HCT116 (cell line): ENCODE data around the gene WDR59. TPM values are rescaled to one million over a fixed set of nuclear protein-coding genes. Genes with fewer than 3 reads are reported as not detected.

ENCODE experiments used
- ATAC-seq: fragments of 200-7000 bp; cut with Tn5 transposase; 2 replicates; pipeline ENCODE4 v1.9.1; 2020; ENCODE audit warnings: mild to moderate bottlenecking, moderate library complexity
- BruUV-seq: library from RNA; stranded (reverse); fragments of 400-500 nt; replicated peaks from 2 replicates; lab custom pipeline; 2021; lab: Mats Ljungman, UMichigan
- CTCF ChIA-PET: fragments of 300-600 bp; sonication (Branson Sonifier 250); formaldehyde crosslinking; loops from one replicate; lab custom pipeline; 2021; ENCODE audit warnings: antibody characterized with exemption; lab: Charles Lee
- POLR2A ChIA-PET: fragments of 300-600, 350-600 bp; sonication (Branson Sonifier 250); formaldehyde crosslinking; loops from one replicate; lab custom pipeline; 2021; ENCODE audit warnings: antibody characterized with exemption; lab: Charles Lee
- RAD21 ChIA-PET, 2 experiments: fragments of 300-600 bp; sonication (Branson Sonifier 250); formaldehyde crosslinking; loops; one replicate each; lab custom pipeline; 2023; ENCODE audit warnings: low total read pairs in 2 of 2; ENCODE audit not compliant: uncharacterized antibody in 2 of 2, unreplicated experiment in 2 of 2, low non-redundant PET in 1 of 2; lab: Charles Lee
- DNase-seq: peaks from one replicate; pipeline ENCODE4 v3.0.0-alpha.2; 2010; ENCODE audit warnings: low read depth, low spot score
- H2AFZ ChIP-seq: fragments of 200-600 bp; shearing (Covaris generic), sonication (generic); 2 replicates; pipeline ENCODE4 v1.6.1; 2017; ENCODE audit warnings: low read depth, mixed run types, mixed read lengths, antibody characterized with exemption, low read length; ENCODE audit not compliant: poor library complexity, severe bottlenecking
- H3K27ac ChIP-seq: 2 replicates; pipeline ENCODE4 v1.5.1; 2012; ENCODE audit warnings: low read depth, low read length
- H3K27me3 ChIP-seq: fragments of 200-600 bp; sonication (generic); 2 replicates; pipeline ENCODE4 v1.6.1; 2016; ENCODE audit warnings: mixed run types, low read length, mixed read lengths; ENCODE audit not compliant: insufficient read depth
- H3K36me3 ChIP-seq, 2 experiments: fragments of 200-500 bp in 1 of 2; fragments of 200-600 bp in 1 of 2; sonication (Bioruptor generic) in 1 of 2; sonication (generic) in 1 of 2; 2 replicates each; pipeline versions ENCODE4 v1.5.1 to v1.6.1; 2014 to 2016; ENCODE audit warnings: low read length in 2 of 2, inconsistent platforms in 1 of 2, mixed read lengths in 1 of 2, mixed run types in 1 of 2; ENCODE audit not compliant: insufficient read depth in 2 of 2, control insufficient read depth in 1 of 2
- H3K4me1 ChIP-seq, 2 experiments: fragments of 200-600 bp in 1 of 2; sonication (generic) in 1 of 2; 2 replicates each; pipeline versions ENCODE4 v1.5.1 to v1.6.1; 2012 to 2017; ENCODE audit warnings: low read length in 2 of 2, inconsistent platforms in 1 of 2, mild to moderate bottlenecking in 1 of 2, mixed read lengths in 1 of 2, mixed run types in 1 of 2, moderate library complexity in 1 of 2; ENCODE audit not compliant: insufficient read depth in 2 of 2, control insufficient read depth in 1 of 2
- H3K4me2 ChIP-seq: fragments of 200-600 bp; sonication (generic); 2 replicates; pipeline ENCODE4 v1.6.1; 2017; ENCODE audit warnings: mixed run types, low read length, mixed read lengths
- H3K4me3 ChIP-seq, 2 experiments: fragments of 200-600 bp in 1 of 2; sonication (generic) in 1 of 2; replicated peaks in 1 of 2; 2 replicates each; pipeline ENCODE4 v1.5.1; 2011 to 2016; ENCODE audit warnings: low read length in 2 of 2, control low read depth in 1 of 2, low read depth in 1 of 2, mild to moderate bottlenecking in 1 of 2, mixed read lengths in 1 of 2, mixed run types in 1 of 2
- H3K79me2 ChIP-seq: fragments of 200-600 bp; sonication (generic); 2 replicates; pipeline ENCODE4 v1.6.1; 2017; ENCODE audit warnings: mild to moderate bottlenecking, mixed run types, low read length, moderate library complexity, mixed read lengths; ENCODE audit not compliant: insufficient read depth
- H3K9ac ChIP-seq: fragments of 200-600 bp; sonication (generic); 2 replicates; pipeline ENCODE4 v1.6.1; 2016; ENCODE audit warnings: low read length, mixed read lengths
- H3K9me2 ChIP-seq: fragments of 200-600 bp; sonication (generic), shearing (Covaris generic); 2 replicates; pipeline ENCODE4 v1.6.1; 2017; ENCODE audit warnings: mixed run types, mild to moderate bottlenecking, moderate library complexity; ENCODE audit not compliant: insufficient read depth
- H3K9me3 ChIP-seq, 2 experiments: fragments of 200-500 bp in 1 of 2; fragments of 200-600 bp in 1 of 2; sonication (Bioruptor generic) in 1 of 2; sonication (generic) in 1 of 2; 2 replicates each; pipeline ENCODE4 v1.6.1; 2014 to 2017; ENCODE audit warnings: low read length in 2 of 2, mixed read lengths in 2 of 2, inconsistent platforms in 1 of 2, low read depth in 1 of 2, mild to moderate bottlenecking in 1 of 2, mixed run types in 1 of 2, moderate library complexity in 1 of 2; ENCODE audit not compliant: control insufficient read depth in 1 of 2, insufficient read depth in 1 of 2
- H4K20me1 ChIP-seq: fragments of 200-600 bp; sonication (generic), shearing (Covaris generic); 2 replicates; pipeline ENCODE4 v1.6.1; 2017; ENCODE audit warnings: mixed run types, mild to moderate bottlenecking, moderate library complexity; ENCODE audit not compliant: insufficient read depth
- CBX3 ChIP-seq: IDR thresholded peaks from 2 replicates; pipeline ENCODE4 v1.6.1; 2012; ENCODE audit warnings: low read depth
- EZH2 ChIP-seq: fragments of 200-600 bp; sonication (generic); IDR thresholded peaks from 2 replicates; pipeline ENCODE4 v1.6.1; 2017; ENCODE audit warnings: antibody characterized with exemption, mixed run types
- FOSL1 ChIP-seq: IDR thresholded peaks from 2 replicates; pipeline ENCODE4 v1.6.1; 2012; ENCODE audit warnings: low read depth
- POLR2A ChIP-seq: IDR thresholded peaks from 2 replicates; pipeline ENCODE4 v1.7.0; 2011; ENCODE audit warnings: borderline replicate concordance; ENCODE audit not compliant: insufficient read depth, insufficient read length; ENCODE audit errors: extremely low read depth
- SIN3A ChIP-seq: IDR thresholded peaks from 2 replicates; pipeline ENCODE4 v1.6.1; 2012; ENCODE audit warnings: low read depth
- SP1 ChIP-seq: IDR thresholded peaks from 2 replicates; pipeline ENCODE4 v1.6.1; 2012; ENCODE audit warnings: low read depth
- YY1 ChIP-seq: IDR thresholded peaks from 2 replicates; pipeline ENCODE4 v1.6.1; 2011; ENCODE audit warnings: low read length, low read depth, moderate library complexity, mild to moderate bottlenecking; ENCODE audit not compliant: insufficient replicate concordance; ENCODE audit errors: extremely low read depth
- ZNF274 ChIP-seq: fragments of 200-500 bp; sonication (Bioruptor generic); IDR thresholded peaks from 2 replicates; pipeline ENCODE4 v1.6.1; 2014; ENCODE audit warnings: mild to moderate bottlenecking, low read depth, low read length, inconsistent platforms
- intact Hi-C: fragments of 100-400 bp; cut with micrococcal nuclease; formaldehyde crosslinking; loops from 2 replicates; pipeline ENCODE4 v1.10.0; 2022
- total RNA-seq: library from RNA; stranded (reverse); gene quantifications from one replicate; pipeline ENCODE4 v1.2.1, GENCODE V29; 2021; ENCODE audit not compliant: unreplicated experiment
- TF ChIP-seq, protein P1 (sequence below): IDR thresholded peaks from 2 replicates; pipeline ENCODE4 v1.6.1; 2011; ENCODE audit warnings: mild to moderate bottlenecking, low read length, moderate library complexity; ENCODE audit not compliant: insufficient replicate concordance; ENCODE audit errors: extremely low read depth

Gene WDR59
- total RNA-seq, 1 experiment from 2014 or later = 96.9 TPM

DNA sequence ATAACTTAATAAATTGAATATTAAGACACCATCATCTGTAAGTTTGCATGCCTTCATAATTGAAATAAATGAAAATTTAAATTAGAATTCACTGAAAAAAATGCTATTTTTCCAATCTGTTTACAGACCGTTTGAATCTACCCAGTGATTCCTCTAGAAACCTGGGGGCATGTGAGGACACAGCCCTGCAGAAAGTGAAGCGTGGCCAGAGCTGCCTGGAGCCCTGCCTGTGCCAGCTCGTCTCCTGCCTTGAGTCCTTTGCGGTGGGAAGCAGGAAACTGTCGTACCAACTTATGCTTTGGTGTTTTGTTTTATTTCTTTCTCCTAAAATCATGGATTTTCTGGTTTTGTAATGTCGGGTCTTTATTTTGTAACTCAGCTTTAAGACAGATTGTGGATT, 142.5 kb downstream of the WDR59 start (continued):
- no peak for TF ChIP-seq SP1
- TF ChIP-seq, protein P1, sequence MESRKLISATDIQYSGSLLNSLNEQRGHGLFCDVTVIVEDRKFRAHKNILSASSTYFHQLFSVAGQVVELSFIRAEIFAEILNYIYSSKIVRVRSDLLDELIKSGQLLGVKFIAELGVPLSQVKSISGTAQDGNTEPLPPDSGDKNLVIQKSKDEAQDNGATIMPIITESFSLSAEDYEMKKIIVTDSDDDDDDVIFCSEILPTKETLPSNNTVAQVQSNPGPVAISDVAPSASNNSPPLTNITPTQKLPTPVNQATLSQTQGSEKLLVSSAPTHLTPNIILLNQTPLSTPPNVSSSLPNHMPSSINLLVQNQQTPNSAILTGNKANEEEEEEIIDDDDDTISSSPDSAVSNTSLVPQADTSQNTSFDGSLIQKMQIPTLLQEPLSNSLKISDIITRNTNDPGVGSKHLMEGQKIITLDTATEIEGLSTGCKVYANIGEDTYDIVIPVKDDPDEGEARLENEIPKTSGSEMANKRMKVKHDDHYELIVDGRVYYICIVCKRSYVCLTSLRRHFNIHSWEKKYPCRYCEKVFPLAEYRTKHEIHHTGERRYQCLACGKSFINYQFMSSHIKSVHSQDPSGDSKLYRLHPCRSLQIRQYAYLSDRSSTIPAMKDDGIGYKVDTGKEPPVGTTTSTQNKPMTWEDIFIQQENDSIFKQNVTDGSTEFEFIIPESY = no peak
- TF ChIP-seq SIN3A = no peak
- no peak for TF ChIP-seq ZNF274
- TF ChIP-seq POLR2A = no peak
- TF ChIP-seq FOSL1 = no peak

DNA sequence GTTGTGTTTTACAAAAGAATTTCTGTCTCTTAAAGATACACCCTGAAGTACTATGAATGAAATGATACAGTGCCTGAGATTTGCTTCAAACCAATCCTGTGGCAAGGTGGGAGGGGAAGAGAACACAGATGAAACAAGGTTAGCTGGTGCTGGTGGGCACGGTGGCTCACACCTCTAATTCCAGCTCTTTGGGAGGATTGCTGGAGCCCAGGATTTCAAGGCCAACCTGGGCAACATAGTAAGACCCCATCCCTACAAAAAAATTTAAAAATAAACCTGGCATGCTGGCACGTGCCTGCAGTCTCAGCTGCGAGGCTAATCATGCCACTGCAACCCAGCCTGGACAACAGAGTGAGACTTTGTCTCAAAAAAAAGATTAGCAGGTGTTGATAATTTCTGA, 143.0 kb downstream of the WDR59 start:
- Histone ChIP-seq H3K9me3 (no peaks in the 10 kb centered on the region), H3K27me3 (no peaks in the 10 kb centered on the region), H3K27ac (no peak overlapping the region), H2AFZ (no peak overlapping the region), H3K4me2 (no peak overlapping the region), H3K4me3 (no peak overlapping the region), H3K4me1 (peaks cover 5 to 10% of the 10 kb centered on the region in 2 experiments; a peak in 3 of 4 replicates), H4K20me1 (no peaks in the 10 kb centered on the region), H3K79me2 (no peaks in the 10 kb centered on the region), H3K36me3 (no peaks in the 10 kb centered on the region), H3K9me2 (no peaks in the 10 kb centered on the region), H3K9ac (no peak overlapping the region)
- TF ChIP-seq EZH2 (no peak), CBX3 (no peak), YY1 (no peak), SP1 (no peak)
- intact Hi-C loops = no loop called here
- no peak for ATAC-seq
- ChIA-PET CTCF (no interaction called here), RAD21 (no interaction called here), POLR2A (interaction anchor here (0.6 kb wide), 1 partner anchor 140 kb away, joined by 3 read pairs; no protein-coding TSS in a partner anchor)
- DNase-seq = no peak
- no TSS peak for BruUV-seq
